PC-9 (cell line): Measurements from ENCODE around the gene FSIP2.

Source experiments
- CTCF ChIP-seq: fragments of 200-600 bp; sonication (generic); conservative IDR thresholded peaks from 2 replicates; pipeline ENCODE4 v1.6.1; 2017; ENCODE audit warnings: mixed run types, antibody characterized with exemption, mild to moderate bottlenecking, moderate library complexity
- EZH2 ChIP-seq: fragments of 200-600 bp; sonication (generic); IDR thresholded peaks from 2 replicates; pipeline ENCODE4 v1.8.0; 2017; ENCODE audit warnings: antibody characterized with exemption, low read depth

- TF ChIP-seq CTCF (no peak), EZH2 (no peak)
These were observed 82.9 kb downstream of the FSIP2 start for GRCh38 chr2:185821467-185821866.
